ENCODE data around the gene TRAPPC5.

The TRAPPC5 gene

DNA sequence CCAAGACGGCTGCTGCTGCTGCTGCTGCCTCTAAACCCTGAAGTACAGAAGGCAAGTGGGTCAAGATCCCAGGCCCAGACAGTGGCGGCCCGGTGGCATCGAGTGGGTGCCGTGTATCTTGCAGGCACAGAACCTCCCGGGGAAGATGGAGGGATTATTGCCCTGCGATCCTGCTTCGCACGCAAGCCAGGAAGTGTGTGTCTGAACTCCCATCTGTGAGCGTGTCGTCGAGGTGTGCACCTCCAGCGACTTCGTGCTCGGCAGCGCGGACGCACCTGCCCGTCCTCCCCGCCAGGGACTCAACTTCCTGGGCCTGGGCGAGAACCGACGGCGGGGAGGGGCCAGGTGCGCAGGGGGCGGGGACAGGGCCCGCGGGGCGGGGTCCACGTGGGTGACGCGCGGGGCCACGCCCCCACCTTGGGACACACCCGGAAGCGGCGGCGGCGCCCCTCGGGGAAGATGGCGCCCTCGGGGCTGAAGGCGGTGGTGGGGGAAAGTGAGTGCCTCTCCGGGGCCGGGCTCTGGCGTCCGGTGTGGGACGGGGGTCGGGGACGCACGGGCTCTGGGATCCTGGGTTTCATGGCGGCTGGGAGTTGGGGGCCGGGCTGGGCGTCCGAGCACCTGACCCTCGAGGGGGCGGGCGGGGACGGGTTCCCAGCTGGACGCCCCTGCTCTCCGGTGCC, 43.8 kb upstream of the TRAPPC5 start, which contains the start of gene STXBP2:
TSS of gene STXBP2 (plus strand) at position 420 of the 683 bp plus-strand sequence. CDS start at position 460, 40 bp downstream.
- peak within 1 kb of the TSS; percentile 79 for H3K27ac ChIP-seq
- TF ChIP-seq, protein P1, sequence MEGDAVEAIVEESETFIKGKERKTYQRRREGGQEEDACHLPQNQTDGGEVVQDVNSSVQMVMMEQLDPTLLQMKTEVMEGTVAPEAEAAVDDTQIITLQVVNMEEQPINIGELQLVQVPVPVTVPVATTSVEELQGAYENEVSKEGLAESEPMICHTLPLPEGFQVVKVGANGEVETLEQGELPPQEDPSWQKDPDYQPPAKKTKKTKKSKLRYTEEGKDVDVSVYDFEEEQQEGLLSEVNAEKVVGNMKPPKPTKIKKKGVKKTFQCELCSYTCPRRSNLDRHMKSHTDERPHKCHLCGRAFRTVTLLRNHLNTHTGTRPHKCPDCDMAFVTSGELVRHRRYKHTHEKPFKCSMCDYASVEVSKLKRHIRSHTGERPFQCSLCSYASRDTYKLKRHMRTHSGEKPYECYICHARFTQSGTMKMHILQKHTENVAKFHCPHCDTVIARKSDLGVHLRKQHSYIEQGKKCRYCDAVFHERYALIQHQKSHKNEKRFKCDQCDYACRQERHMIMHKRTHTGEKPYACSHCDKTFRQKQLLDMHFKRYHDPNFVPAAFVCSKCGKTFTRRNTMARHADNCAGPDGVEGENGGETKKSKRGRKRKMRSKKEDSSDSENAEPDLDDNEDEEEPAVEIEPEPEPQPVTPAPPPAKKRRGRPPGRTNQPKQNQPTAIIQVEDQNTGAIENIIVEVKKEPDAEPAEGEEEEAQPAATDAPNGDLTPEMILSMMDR (conservative IDR thresholded peaks at IDR 0.05), result no peak
- no peak for TF ChIP-seq ZFX (IDR thresholded peaks at IDR 0.05)

DNA sequence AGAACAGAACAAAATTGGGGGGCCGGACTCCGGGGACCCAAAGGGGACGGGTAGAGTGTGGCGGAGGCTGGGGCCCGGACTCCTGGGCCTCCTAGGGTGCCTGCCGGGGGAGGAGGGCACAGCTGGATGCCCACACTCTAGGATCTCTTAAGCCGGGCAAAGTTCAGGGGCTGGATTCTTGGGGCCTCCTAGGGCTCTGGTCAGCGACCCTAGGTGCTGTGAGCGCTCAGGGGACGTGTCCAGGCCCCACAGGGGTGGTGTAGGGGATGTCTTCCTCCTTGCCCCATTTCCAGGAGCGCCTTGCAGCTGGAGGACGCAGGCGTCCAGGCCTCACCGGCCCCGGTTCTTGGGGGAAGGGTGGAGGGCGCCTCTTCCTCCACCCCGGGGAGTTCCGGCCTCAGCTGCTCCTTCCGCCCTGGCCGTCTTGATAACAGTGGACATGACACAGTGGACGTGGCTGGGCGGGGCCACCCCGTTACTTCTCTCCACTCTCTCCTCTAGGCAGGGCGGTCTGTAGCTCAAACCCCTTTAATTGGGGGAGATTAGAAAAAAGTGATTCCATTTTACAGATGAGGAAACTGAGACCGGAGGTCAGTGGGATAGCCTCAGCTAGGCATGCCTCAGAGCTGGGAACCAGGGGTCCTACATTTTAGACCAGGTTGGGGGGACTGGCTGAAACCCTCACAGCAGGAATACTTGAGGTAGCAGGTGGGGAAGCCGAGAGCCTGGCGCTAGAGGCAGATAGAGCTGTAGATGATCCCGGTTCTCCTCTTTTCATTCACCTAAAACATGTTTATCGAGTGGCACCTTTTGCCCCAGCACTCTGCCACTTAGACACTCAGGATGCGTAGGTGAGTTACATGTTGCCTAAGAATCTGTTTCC, 43.0 kb upstream of the TRAPPC5 start:
- TF ChIP-seq ZFX (IDR thresholded peaks at IDR 0.05), result peak; percentile 53; the same call in 1 of the 2 replicates
- TF ChIP-seq, protein P1 (conservative IDR thresholded peaks at IDR 0.05), result no peak
- peak overlapping the region; percentile 79 for H3K27ac ChIP-seq

DNA sequence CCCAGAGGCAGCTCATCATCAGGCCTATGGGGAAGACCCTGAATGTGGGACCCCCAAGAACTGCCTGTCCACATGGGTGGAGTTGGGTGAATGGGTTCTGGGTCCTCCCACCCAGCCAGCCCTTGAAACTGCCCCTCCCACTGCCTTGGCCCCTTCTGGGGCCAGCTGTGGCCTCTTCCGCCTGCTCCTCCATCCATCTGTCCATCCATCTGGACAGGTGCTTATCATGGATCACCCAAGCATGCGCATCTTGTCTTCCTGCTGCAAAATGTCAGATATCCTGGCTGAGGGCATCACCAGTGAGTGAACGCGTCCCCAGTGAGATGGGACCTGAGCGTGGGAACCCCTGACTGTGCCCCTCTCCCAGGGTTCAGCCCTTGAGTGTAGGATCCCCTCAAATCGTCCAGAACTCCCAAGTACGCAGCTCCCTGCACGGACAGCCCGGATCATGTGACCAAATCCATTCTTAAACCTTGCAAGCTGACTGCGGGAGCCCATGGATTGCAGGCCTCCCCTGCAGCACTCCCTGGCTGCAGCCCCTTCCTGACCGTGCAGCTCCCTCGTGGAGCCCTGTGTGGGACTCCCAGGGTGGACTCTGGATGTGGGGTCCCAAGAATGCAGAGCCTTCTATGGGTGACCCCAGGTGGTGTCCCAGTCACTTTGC, 41.7 kb upstream of the TRAPPC5 start:
- TF ChIP-seq, protein P1 (conservative IDR thresholded peaks at IDR 0.05), result no peak
- TF ChIP-seq ZFX (IDR thresholded peaks at IDR 0.05), result no peak
- H3K27ac ChIP-seq, result no peak overlapping the region

DNA sequence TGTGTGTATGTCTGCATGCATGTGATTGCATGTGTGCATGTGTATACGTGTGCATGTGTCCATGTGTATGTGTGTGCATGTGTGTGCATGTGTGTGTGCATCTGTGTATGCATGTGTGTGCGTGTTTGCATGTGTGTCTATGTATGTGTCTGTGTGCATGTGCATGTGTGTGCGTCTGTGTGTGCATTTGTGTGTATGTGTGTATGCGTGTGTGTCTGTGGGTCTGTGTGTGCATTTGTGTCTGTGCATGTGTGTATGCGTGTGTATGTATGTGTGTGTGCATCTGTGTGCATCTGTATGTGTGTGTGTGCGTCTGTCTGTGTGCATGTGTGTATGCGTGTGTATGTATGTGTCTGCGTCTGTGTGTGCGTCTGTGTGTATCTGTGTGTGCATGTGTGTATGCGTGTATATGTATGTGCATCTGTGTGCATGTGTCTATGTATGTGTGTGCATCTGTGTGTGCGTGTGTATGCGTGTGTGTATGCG, 40.7 kb upstream of the TRAPPC5 start:
- H3K27ac ChIP-seq, result no peak overlapping the region
- TF ChIP-seq, protein P1 (conservative IDR thresholded peaks at IDR 0.05), result no peak
- no peak for TF ChIP-seq ZFX (IDR thresholded peaks at IDR 0.05)

- TF ChIP-seq, protein P1 (conservative IDR thresholded peaks at IDR 0.05), result no peak
- TF ChIP-seq ZFX (IDR thresholded peaks at IDR 0.05), result no peak
- H3K27ac ChIP-seq, result no peak overlapping the region
These were observed 39.8 kb upstream of the TRAPPC5 start for GRCh38 chr19:7640803-7641202.

GRCh38 chr19:7641290-7642276, 39.0 kb upstream of the TRAPPC5 start:
- no peak overlapping the region for H3K27ac ChIP-seq
- TF ChIP-seq, protein P1 (conservative IDR thresholded peaks at IDR 0.05), result no peak
- no peak for TF ChIP-seq ZFX (IDR thresholded peaks at IDR 0.05)
